Left lung (tissue), 10 donors: ENCODE data around the gene CAPZB. TPM values are rescaled to one million over a fixed set of nuclear protein-coding genes. Genes with fewer than 3 reads are reported as not detected.

Experiments used
- ATAC-seq: fragments of 200-7000 bp; cut with Tn5 transposase; one replicate; pipeline ENCODE4 v1.9.1; 2020; ENCODE audit warnings: moderate library complexity
- DNase-seq, 4 donors: peaks; one replicate each; pipeline ENCODE4 v3.0.0-alpha.2; 2013 to 2020
- H3K27ac ChIP-seq, 2 donors: fragments of 200-600 bp; sonication (generic) in 1 of 2; one replicate each; pipeline versions ENCODE4 v1.5.0 to v1.8.0; 2020 to 2021
- H3K27me3 ChIP-seq, 2 donors: fragments of 200-600 bp; sonication (generic) in 1 of 2; one replicate each; pipeline versions ENCODE4 v1.5.0 to v1.8.0; 2020 to 2021
- H3K36me3 ChIP-seq, 2 donors: fragments of 200-600 bp; sonication (generic) in 1 of 2; one replicate each; pipeline versions ENCODE4 v1.5.0 to v1.8.0; 2020 to 2021
- H3K4me1 ChIP-seq, 2 donors: fragments of 200-600 bp; one replicate each; pipeline ENCODE4 v1.8.0; 2021
- H3K4me3 ChIP-seq, 2 donors: fragments of 200-600 bp; sonication (generic) in 1 of 2; one replicate each; pipeline versions ENCODE4 v1.5.0 to v1.8.0; 2020 to 2021; ENCODE audit warnings: mild to moderate bottlenecking in 1 of 2
- H3K9me3 ChIP-seq, 2 donors: fragments of 200-600 bp; sonication (generic) in 1 of 2; one replicate each; pipeline versions ENCODE4 v1.5.0 to v1.8.0; 2020 to 2021
- intact Hi-C, 2 donors: fragments of 100-400 bp; cut with DNase I; formaldehyde crosslinking; loops; one replicate each; pipeline versions ENCODE4 v1.11.2 to v1.14.2; 2022
- polyA plus RNA-seq, 6 donors: library from polyadenylated mRNA; unstranded; fragments of 120-200 nt; gene quantifications; one replicate each; pipeline ENCODE4 v1.2.1, GENCODE V29; 2013; ENCODE audit not compliant: insufficient read length in 6 of 6
- total RNA-seq, 2 donors: library from RNA; stranded (reverse); fragmentation: NEBNext Ultra II Directional; extraction: Animal tissue kit (Norgen Biotek cat#: 25700); gene quantifications; one replicate each; pipeline ENCODE4 v1.2.1, GENCODE V29; 2021
- TF ChIP-seq, protein P1 (sequence below), 2 donors: fragments of 200-600 bp; sonication (generic) in 1 of 2; IDR thresholded peaks; one replicate each; pipeline versions ENCODE4 v1.5.0 to v1.8.0; 2021; ENCODE audit warnings: antibody characterized with exemption in 2 of 2
- donor health status: DM: no; HTN: yes; CAD: no.
- donor health status: DM: no; HTN: no; CAD: no.

CAPZB gene
- total and polyA plus RNA-seq, 8 donors, result 223 to 327 (median 256) TPM

DNA sequence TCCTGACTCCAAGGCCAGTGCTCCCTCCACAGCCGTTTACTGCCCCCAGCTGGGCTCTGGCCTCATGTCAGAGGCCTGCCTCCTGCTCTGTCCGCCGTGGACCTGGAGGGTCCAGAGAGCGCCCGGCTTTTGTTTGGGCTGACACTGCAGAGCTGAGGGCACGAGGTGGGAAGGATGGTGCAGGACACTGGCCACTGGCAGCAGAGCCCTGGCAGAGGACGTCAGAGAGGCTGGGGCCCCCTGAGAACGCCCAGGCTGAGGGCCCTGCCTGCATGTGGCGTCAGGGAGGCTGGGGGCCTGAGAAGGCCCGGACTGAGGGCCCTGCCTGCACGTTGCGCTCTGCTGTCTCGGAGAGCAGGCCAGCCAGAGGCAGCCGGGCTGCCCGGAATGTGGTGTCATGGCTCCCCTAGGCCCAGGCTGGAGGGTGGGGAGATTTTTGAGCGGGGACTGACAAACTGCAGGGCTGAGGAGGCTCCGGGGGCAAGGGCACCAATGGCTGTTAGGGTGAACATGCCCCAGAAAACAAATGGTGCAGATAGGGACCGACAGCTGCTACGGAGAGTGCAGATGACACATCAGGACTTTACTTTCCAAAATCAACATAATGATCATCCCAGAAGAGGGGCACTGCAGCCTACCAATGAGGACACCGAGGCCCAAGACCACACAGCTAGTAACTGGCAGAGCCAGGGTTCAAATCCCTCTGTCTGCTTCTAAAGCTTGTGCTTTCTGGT lies 141.6 kb downstream of the CAPZB start:
- H3K9me3 ChIP-seq, result no peaks in the 10 kb centered on the region
- DNase-seq (no peak), ATAC-seq (no peak)
- H3K36me3 ChIP-seq, result peaks cover 0 to 73% of the 10 kb centered on the region in 2 donors
- intact Hi-C loops, result loop anchor here in 1 of 2 donors (10.0 kb wide), 1 partner anchor 311 kb away; no protein-coding TSS in a partner anchor
- H3K27me3 ChIP-seq, result no peaks in the 10 kb centered on the region
- peaks cover 0 to 24% of the 10 kb centered on the region in 2 donors for H3K4me1 ChIP-seq
- H3K27ac ChIP-seq, result no peak overlapping the region
- no peak overlapping the region for H3K4me3 ChIP-seq
- TF ChIP-seq, protein P1, sequence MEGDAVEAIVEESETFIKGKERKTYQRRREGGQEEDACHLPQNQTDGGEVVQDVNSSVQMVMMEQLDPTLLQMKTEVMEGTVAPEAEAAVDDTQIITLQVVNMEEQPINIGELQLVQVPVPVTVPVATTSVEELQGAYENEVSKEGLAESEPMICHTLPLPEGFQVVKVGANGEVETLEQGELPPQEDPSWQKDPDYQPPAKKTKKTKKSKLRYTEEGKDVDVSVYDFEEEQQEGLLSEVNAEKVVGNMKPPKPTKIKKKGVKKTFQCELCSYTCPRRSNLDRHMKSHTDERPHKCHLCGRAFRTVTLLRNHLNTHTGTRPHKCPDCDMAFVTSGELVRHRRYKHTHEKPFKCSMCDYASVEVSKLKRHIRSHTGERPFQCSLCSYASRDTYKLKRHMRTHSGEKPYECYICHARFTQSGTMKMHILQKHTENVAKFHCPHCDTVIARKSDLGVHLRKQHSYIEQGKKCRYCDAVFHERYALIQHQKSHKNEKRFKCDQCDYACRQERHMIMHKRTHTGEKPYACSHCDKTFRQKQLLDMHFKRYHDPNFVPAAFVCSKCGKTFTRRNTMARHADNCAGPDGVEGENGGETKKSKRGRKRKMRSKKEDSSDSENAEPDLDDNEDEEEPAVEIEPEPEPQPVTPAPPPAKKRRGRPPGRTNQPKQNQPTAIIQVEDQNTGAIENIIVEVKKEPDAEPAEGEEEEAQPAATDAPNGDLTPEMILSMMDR (IDR thresholded peaks at IDR 0.05), result no peak

DNA sequence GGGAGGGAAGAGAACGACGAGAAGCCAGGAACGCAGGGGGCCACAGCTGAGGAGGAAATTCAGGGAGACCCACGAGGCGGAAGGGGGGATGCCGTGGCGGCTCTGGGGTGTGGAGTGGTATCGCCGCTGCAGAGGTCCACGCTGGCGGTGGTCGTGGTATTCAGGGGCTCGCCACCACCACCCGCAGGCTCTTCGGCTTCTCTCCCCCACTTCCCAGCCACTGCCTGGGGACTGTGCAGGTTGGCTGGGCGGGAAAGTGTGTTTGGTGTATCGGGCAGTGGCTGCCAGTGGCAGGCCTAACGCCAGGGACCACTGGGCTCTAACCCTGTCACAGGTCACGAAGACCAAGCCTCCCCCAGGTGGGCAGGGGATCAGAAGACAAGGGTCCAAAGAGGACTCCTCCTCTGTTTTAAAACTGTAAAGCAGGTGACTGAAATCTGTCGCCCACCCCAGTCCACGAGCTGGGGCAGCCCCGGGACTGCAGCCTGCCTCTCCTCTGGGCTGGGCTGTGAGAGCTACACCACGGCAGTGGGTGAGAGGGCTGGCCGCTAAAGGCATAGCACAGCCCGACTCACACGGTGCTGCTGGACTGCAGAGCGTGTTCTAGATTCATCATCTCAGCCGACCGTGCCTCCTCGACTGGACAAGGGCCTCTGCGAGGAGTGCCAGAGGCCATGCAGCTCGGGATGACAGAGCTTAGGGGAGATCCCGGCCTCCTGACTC lies 142.3 kb downstream of the CAPZB start:
- Histone ChIP-seq H3K4me3 (no peak overlapping the region), H3K36me3 (peaks cover 0 to 79% of the 10 kb centered on the region in 2 donors), H3K9me3 (no peaks in the 10 kb centered on the region), H3K27me3 (no peaks in the 10 kb centered on the region), H3K27ac (no peak overlapping the region), H3K4me1 (peaks cover 0 to 18% of the 10 kb centered on the region in 2 donors)
- intact Hi-C loops, result loop anchor here in 1 of 2 donors (10.0 kb wide), 1 partner anchor 312 kb away; no protein-coding TSS in a partner anchor
- DNase-seq (no peak), ATAC-seq (no peak)
- TF ChIP-seq, protein P1 (IDR thresholded peaks at IDR 0.05), result no peak

DNA sequence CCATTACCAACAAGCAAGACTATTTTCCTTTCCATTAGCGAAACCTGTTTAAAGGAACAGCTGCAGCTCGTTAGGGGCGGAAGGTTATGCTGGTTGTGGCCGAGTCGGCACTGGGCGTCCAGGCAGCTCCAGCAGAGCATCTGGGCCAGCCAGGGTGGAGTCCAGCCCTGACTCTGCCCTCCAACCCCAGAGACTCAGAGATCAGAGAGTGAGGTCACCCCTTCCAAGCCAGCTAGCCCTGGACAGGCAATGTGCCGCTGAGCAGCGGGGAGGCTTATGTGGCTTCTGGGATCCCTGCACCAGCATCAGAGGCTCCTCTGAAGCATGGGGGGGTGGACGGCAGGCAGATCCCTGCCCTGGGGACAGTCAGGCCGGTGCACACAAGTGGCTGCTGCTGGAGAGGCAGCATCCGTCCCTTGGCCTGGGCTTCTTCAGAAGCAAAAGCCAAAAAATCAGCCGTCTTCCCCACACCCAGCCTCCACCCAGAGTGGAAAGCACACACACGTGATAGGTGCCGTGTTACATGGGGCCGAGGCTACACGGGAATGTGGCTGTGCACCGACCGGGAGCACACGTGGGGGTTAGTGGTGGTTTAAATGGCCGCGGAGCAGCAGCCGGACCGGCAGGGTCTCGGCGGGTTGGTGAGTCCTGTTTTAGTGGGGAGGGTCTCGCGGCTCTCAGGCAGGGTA lies 143.1 kb downstream of the CAPZB start:
- Histone ChIP-seq H3K4me1 (peaks cover 0 to 9% of the 10 kb centered on the region in 2 donors), H3K27me3 (no peaks in the 10 kb centered on the region), H3K27ac (no peak overlapping the region), H3K4me3 (no peak overlapping the region), H3K9me3 (no peaks in the 10 kb centered on the region), H3K36me3 (peaks cover 0 to 87% of the 10 kb centered on the region in 2 donors)
- no peak for ATAC-seq
- TF ChIP-seq, protein P1 (IDR thresholded peaks at IDR 0.05), result no peak
- no peak for DNase-seq
- intact Hi-C loops, result loop anchor here in 1 of 2 donors (10.0 kb wide), 1 partner anchor 313 kb away; no protein-coding TSS in a partner anchor

DNA sequence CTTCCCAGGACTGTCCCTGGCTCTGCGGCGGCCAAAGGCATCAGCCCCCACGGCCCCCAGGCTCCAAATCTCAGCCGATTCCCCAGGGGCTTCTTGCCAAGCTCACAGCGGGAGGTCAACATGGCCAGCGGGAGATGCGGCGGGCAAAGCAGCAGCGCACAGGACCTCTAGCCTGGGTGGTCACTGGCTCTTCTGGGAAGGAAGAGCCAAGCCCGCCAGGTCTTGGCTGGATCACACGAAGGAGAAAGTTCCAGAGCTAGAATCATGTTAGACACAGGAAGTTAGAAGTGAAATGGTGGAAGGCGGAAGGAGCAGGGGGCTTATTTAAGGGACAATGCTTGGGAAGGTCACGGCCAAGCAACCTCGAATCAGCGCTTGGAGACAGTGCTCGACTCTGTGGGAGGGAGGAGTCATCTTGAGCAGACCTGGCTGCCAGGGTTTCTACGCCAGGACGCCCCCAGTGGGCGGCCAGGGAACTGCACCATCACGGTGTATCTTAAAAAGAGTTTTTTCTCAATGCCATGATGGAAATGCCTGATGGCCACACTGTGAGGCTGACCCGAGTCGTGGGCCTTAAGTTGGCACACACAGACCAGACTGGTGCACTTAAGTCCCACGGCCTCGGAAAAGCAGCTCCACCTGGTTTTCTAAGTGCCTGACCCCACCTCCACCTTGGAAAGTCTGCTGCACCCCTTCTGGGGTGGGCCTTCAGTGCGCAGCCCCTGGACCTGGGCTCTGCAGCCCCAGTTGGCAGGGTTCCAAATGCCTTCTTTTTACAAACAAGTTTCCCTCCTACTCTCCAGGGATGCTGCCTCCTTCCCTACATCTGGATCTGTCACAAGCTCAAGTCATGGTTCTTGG lies 143.9 kb downstream of the CAPZB start:
- Histone ChIP-seq H3K4me1 (peaks cover 0 to 1% of the 10 kb centered on the region in 2 donors), H3K27me3 (no peaks in the 10 kb centered on the region), H3K4me3 (no peak overlapping the region), H3K36me3 (peaks cover 0 to 88% of the 10 kb centered on the region in 2 donors), H3K9me3 (no peaks in the 10 kb centered on the region), H3K27ac (no peak overlapping the region)
- DNase-seq (peak in 3 of 4 donors; percentile 48 to 64 (median 50)), ATAC-seq (peak; percentile 75)
- TF ChIP-seq, protein P1 (IDR thresholded peaks at IDR 0.05), result peak; percentile 80 to 82
- intact Hi-C loops, result loop anchor here in 1 of 2 donors (10.0 kb wide), 1 partner anchor 313 kb away; no protein-coding TSS in a partner anchor
